ENCODE data around the gene PTCRA. TPM values are rescaled to one million over a fixed set of nuclear protein-coding genes. Genes with fewer than 3 reads are reported as not detected.

Gene PTCRA
- total RNA-seq, 1 donor from 2014 or later = not detected

GRCh38 chr6:42907336-42907735 lies 8.5 kb upstream of the PTCRA start:
- Mint-ChIP-seq H3K27ac (no peak overlapping the region), H3K4me3 (no peak overlapping the region), H3K4me1 (peaks cover 2% of the 10 kb centered on the region), H3K36me3 (ENCODE audit: low read depth) (no peaks in the 10 kb centered on the region), H3K9me3 (no peaks in the 10 kb centered on the region), H3K27me3 (no peaks in the 10 kb centered on the region)
- ChIA-PET POLR2A (no interaction called here), CTCF (no interaction called here)
- DNase-seq (no peak), ATAC-seq (ENCODE audit: low read depth) (no peak)
- intact Hi-C loops (cut with micrococcal nuclease) = no loop called here
- TF ChIP-seq CTCF (IDR thresholded peaks at IDR 0.05) = no peak

- no peak overlapping the region for H3K4me3 Mint-ChIP-seq
- no peak for DNase-seq
- POLR2A ChIA-PET = no interaction called here
Observed at GRCh38 chr6:42909835-42910234, 6.0 kb upstream of the PTCRA start.

GRCh38 chr6:42911171-42912021 lies 4.5 kb upstream of the PTCRA start:
- intact Hi-C loops (cut with micrococcal nuclease) = loop anchor here (1.0 kb wide), 1 partner anchor 19 kb away; no protein-coding TSS in a partner anchor
- no peak for TF ChIP-seq CTCF (IDR thresholded peaks at IDR 0.05)
- H3K4me3 Mint-ChIP-seq = peak overlapping the region; percentile 61
- H3K27me3 Mint-ChIP-seq = no peaks in the 10 kb centered on the region
- POLR2A ChIA-PET = interaction anchor here (1.6 kb wide), 1 partner anchor 18 kb away, joined by 10 read pairs; the partner anchor contains the start of gene CNPY3
- no peaks in the 10 kb centered on the region for H3K36me3 Mint-ChIP-seq (ENCODE audit: low read depth)
- no peak for DNase-seq
- no peaks in the 10 kb centered on the region for H3K9me3 Mint-ChIP-seq
- peaks cover 8% of the 10 kb centered on the region for H3K4me1 Mint-ChIP-seq
- no peak overlapping the region for H3K27ac Mint-ChIP-seq
- ATAC-seq (ENCODE audit: low read depth) = no peak
- CTCF ChIA-PET = interaction anchor here (1.1 kb wide), 1 partner anchor 232 kb away, joined by 4 read pairs; no protein-coding TSS in a partner anchor

More at GRCh38 chr6:42909835-42910234, 6.0 kb upstream of the PTCRA start:
- no peaks in the 10 kb centered on the region for H3K36me3 Mint-ChIP-seq (ENCODE audit: low read depth)
- no peaks in the 10 kb centered on the region for H3K27me3 Mint-ChIP-seq
- H3K27ac Mint-ChIP-seq = no peak overlapping the region
- CTCF ChIA-PET = no interaction called here
- no peaks in the 10 kb centered on the region for H3K9me3 Mint-ChIP-seq
- ATAC-seq (ENCODE audit: low read depth) = no peak
- no peak for TF ChIP-seq CTCF (IDR thresholded peaks at IDR 0.05)
- intact Hi-C loops (cut with micrococcal nuclease) = no loop called here
- peaks cover 2% of the 10 kb centered on the region for H3K4me1 Mint-ChIP-seq

- no peak overlapping the region for H3K4me3 Mint-ChIP-seq
- H3K36me3 Mint-ChIP-seq (ENCODE audit: low read depth) = no peaks in the 10 kb centered on the region
- POLR2A ChIA-PET = interaction anchor here (1.4 to 3.1 kb wide), 2 partner anchors 15 to 20 kb away, joined by 3 to 20 read pairs; partner anchors contain the start of gene CNPY3
- no peak overlapping the region for H3K27ac Mint-ChIP-seq
- no peaks in the 10 kb centered on the region for H3K9me3 Mint-ChIP-seq
- intact Hi-C loops (cut with micrococcal nuclease) = no loop called here
- DNase-seq (no peak), ATAC-seq (ENCODE audit: low read depth) (no peak)
- peaks cover 8% of the 10 kb centered on the region for H3K4me1 Mint-ChIP-seq
- no peaks in the 10 kb centered on the region for H3K27me3 Mint-ChIP-seq
- no peak for TF ChIP-seq CTCF (IDR thresholded peaks at IDR 0.05)
- CTCF ChIA-PET = interaction anchor here (0.6 to 0.7 kb wide), 2 partner anchors 23 to 298 kb away, joined by 3 read pairs; no protein-coding TSS in a partner anchor
Observed at GRCh38 chr6:42914546-42914945, 1.3 kb upstream of the PTCRA start.

GRCh38 chr6:42916288-42916687 lies 435 bp downstream of the PTCRA start:
- H3K9me3 Mint-ChIP-seq = no peaks in the 10 kb centered on the region
- H3K4me1 Mint-ChIP-seq = peaks cover 7% of the 10 kb centered on the region
- intact Hi-C loops (cut with micrococcal nuclease) = no loop called here
- H3K36me3 Mint-ChIP-seq (ENCODE audit: low read depth) = no peaks in the 10 kb centered on the region
- H3K27me3 Mint-ChIP-seq = no peaks in the 10 kb centered on the region
- ATAC-seq (ENCODE audit: low read depth) (no peak), DNase-seq (no peak)
- no peak for TF ChIP-seq CTCF (IDR thresholded peaks at IDR 0.05)
- POLR2A ChIA-PET = interaction anchor here (1.1 kb wide), 1 partner anchor 13 kb away, joined by 5 read pairs; the partner anchor contains the start of gene CNPY3
- H3K4me3 Mint-ChIP-seq = no peak overlapping the region
- H3K27ac Mint-ChIP-seq = no peak overlapping the region
- CTCF ChIA-PET = no interaction called here

All from activated B cell treated with CpG ODN at 0.5 μM for 24 hours (primary cell).